Endothelial cell of umbilical vein (primary cell): ENCODE data around the gene SULT2B1. TPM values are rescaled to one million over a fixed set of nuclear protein-coding genes. Genes with fewer than 3 reads are reported as not detected.
A peak's percentile ranks its signal among the peaks of the same experiment; 100 is the strongest.

Source experiments
- BruUV-seq: library from RNA; stranded (reverse); fragments of 400-500 nt; replicated peaks from 2 replicates; lab custom pipeline; 2021; lab: Mats Ljungman, UMichigan
- CTCF ChIA-PET: fragments of 300-600, 350-600 bp; sonication (Branson Sonifier 250); formaldehyde crosslinking; loops from one replicate; lab custom pipeline; 2021; ENCODE audit warnings: antibody characterized with exemption, inconsistent platforms; lab: Charles Lee
- POLR2A ChIA-PET: fragments of 300-600, 350-600 bp; sonication (Branson Sonifier 250); formaldehyde crosslinking; loops from one replicate; lab custom pipeline; 2021; ENCODE audit warnings: antibody characterized with exemption, inconsistent platforms; lab: Charles Lee
- DNase-seq: peaks from one replicate; pipeline ENCODE4 v3.0.0-alpha.2; 2011; ENCODE audit warnings: low read depth, low spot score
- FAIRE-seq: peaks from 2 replicates; lab custom pipeline; 2011; peaks lifted over from hg19 to GRCh38; lab: Jason Lieb, UNC
- H2AFZ ChIP-seq: 2 replicates; pipeline ENCODE4 v1.6.0; 2012; ENCODE audit warnings: low read depth, low read length, control low read depth, inconsistent platforms
- H3K27ac ChIP-seq: 2 replicates; pipeline ENCODE4 v1.5.1; 2011; ENCODE audit warnings: low read depth, mild to moderate bottlenecking, control low read depth, low read length, moderate library complexity; ENCODE audit not compliant: insufficient read depth
- H3K27me3 ChIP-seq, 2 experiments: 2 replicates each; pipeline versions ENCODE4 v1.6.0 to v1.6.1; 2011; ENCODE audit warnings: low read length in 2 of 2, mixed read lengths in 1 of 2; ENCODE audit not compliant: control insufficient read depth in 2 of 2, insufficient read depth in 2 of 2
- H3K36me3 ChIP-seq, 2 experiments: 2 replicates in 1 of 2; 3 replicates in 1 of 2; pipeline ENCODE4 v1.5.1; 2011; ENCODE audit warnings: low read length in 2 of 2, mild to moderate bottlenecking in 1 of 2, moderate library complexity in 1 of 2; ENCODE audit not compliant: control insufficient read depth in 2 of 2, insufficient read depth in 2 of 2; ENCODE audit errors: extremely low read depth in 1 of 2
- H3K4me1 ChIP-seq: 3 replicates; pipeline ENCODE4 v1.5.1; 2011; ENCODE audit warnings: mild to moderate bottlenecking, low read length; ENCODE audit not compliant: control insufficient read depth, insufficient read depth; ENCODE audit errors: extremely low read depth
- H3K4me2 ChIP-seq: 2 replicates; pipeline ENCODE4 v1.6.1; 2011; ENCODE audit warnings: low read length, control low read depth, mixed read lengths; ENCODE audit not compliant: insufficient read depth
- H3K4me3 ChIP-seq, 3 experiments: fragments of 200-600 bp in 1 of 3; sonication (generic), shearing (Covaris generic) in 1 of 3; replicated peaks in 1 of 3; 2 replicates each; pipeline ENCODE4 v1.5.1; 2011 to 2016; ENCODE audit warnings: control low read depth in 3 of 3, low read length in 3 of 3, mild to moderate bottlenecking in 2 of 3, inconsistent platforms in 1 of 3, low read depth in 1 of 3, moderate library complexity in 1 of 3; ENCODE audit not compliant: insufficient read depth in 1 of 3
- H3K79me2 ChIP-seq: 2 replicates; pipeline ENCODE4 v1.6.0; 2012; ENCODE audit warnings: low read length, inconsistent platforms; ENCODE audit not compliant: control insufficient read depth, insufficient read depth
- H3K9ac ChIP-seq: replicated peaks from 2 replicates; pipeline ENCODE3; 2011; ENCODE audit warnings: low read length, control low read depth; ENCODE audit not compliant: insufficient read depth; ENCODE audit errors: extremely low read depth
- H3K9me1 ChIP-seq: replicated peaks from 3 replicates; pipeline ENCODE4 v1.6.0; 2011; ENCODE audit warnings: mild to moderate bottlenecking, low read length; ENCODE audit not compliant: control insufficient read depth, insufficient read depth; ENCODE audit errors: extremely low read depth
- H3K9me3 ChIP-seq: replicated peaks from 2 replicates; pipeline ENCODE4 v1.5.1; 2012; ENCODE audit warnings: low read length, inconsistent platforms; ENCODE audit not compliant: control insufficient read depth, insufficient read depth
- H4K20me1 ChIP-seq: replicated peaks from 2 replicates; pipeline ENCODE3; 2011; ENCODE audit warnings: mild to moderate bottlenecking, low read length; ENCODE audit not compliant: control insufficient read depth, insufficient read depth; ENCODE audit errors: extremely low read depth
- CTCF ChIP-seq, 2 donors: IDR thresholded peaks; 1 replicate in 1 of 2; 2 replicates in 1 of 2; pipeline ENCODE4 v1.5.1; 2011; ENCODE audit warnings: low read length in 2 of 2, mild to moderate bottlenecking in 2 of 2, moderate library complexity in 2 of 2, control low read depth in 1 of 2, inconsistent platforms in 1 of 2, low read depth in 1 of 2; ENCODE audit not compliant: insufficient read depth in 1 of 2; ENCODE audit errors: extremely low read depth in 1 of 2
- EZH2 ChIP-seq: IDR thresholded peaks from 2 replicates; pipeline ENCODE4 v1.6.1; 2012; ENCODE audit warnings: borderline replicate concordance, low read depth, mild to moderate bottlenecking, moderate library complexity, low read length, inconsistent platforms; ENCODE audit not compliant: severe bottlenecking
- FOS ChIP-seq: IDR thresholded peaks from 2 replicates; pipeline ENCODE4 v1.6.1; 2011; ENCODE audit warnings: mild to moderate bottlenecking, low read length, moderate library complexity, borderline replicate concordance; ENCODE audit not compliant: insufficient read depth
- GATA2 ChIP-seq: IDR thresholded peaks from 2 replicates; pipeline ENCODE4 v1.7.0; 2011; ENCODE audit warnings: low read depth, mild to moderate bottlenecking, moderate library complexity, mixed read lengths, low read length; ENCODE audit not compliant: insufficient read length, insufficient read depth
- JUN ChIP-seq: IDR thresholded peaks from 2 replicates; pipeline ENCODE4 v1.6.1; 2011; ENCODE audit warnings: borderline replicate concordance, low read depth; ENCODE audit not compliant: insufficient read length, insufficient read depth
- MYC ChIP-seq: IDR thresholded peaks from one replicate; pipeline ENCODE4 v1.6.1; 2011; ENCODE audit warnings: mild to moderate bottlenecking, low read depth, low read length
- POLR2A ChIP-seq: IDR thresholded peaks from 2 replicates; pipeline ENCODE4 v1.6.1; 2012; ENCODE audit warnings: low read depth, mild to moderate bottlenecking, control low read depth, low read length
- POLR2AphosphoS5 ChIP-seq: IDR thresholded peaks from 2 replicates; pipeline ENCODE4 v1.6.1; 2012; ENCODE audit warnings: low read depth, mild to moderate bottlenecking, control low read depth, low read length, moderate library complexity; ENCODE audit not compliant: insufficient read depth
- dilution Hi-C: fragments of 300-500 bp; cut with MboI; formaldehyde crosslinking; loops from one replicate; pipeline ENCODE4 v1.15.0; 2019; ENCODE audit warnings: low sequenced_read_pairs; ENCODE audit not compliant: extremely low pct_ligation_motif_present
- intact Hi-C: fragments of 100-400 bp; cut with micrococcal nuclease; formaldehyde crosslinking; loops from one replicate; pipeline ENCODE4 v1.10.0; 2022
- polyA plus RNA-seq, 4 experiments: library from polyadenylated mRNA; depleted of rRNA in 3 of 4; stranded (reverse) in 3 of 4; unstranded in 1 of 4; fragments of >200 nt; gene quantifications; 2 replicates each; pipeline versions ENCODE4 v1.2.1 to v1.2.3, GENCODE V29; 2011 to 2012; ENCODE audit warnings: missing spikeins in 1 of 4
- total RNA-seq: library from RNA; stranded (reverse); gene quantifications from 2 replicates; pipeline ENCODE4 v1.2.3, GENCODE V29; 2021
- TF ChIP-seq, protein P1 (sequence below): IDR thresholded peaks from 2 replicates; pipeline ENCODE4 v1.6.1; 2011; ENCODE audit not compliant: insufficient read depth, insufficient read length

Gene SULT2B1
- total and polyA plus RNA-seq, 2 donors (not counting 3 experiments of a cell fraction or from before 2014, with no cell fraction given): not detected

- no peaks in the 10 kb centered on the region for H3K79me2 ChIP-seq
- H3K27me3 ChIP-seq: peaks cover 3 to 13% of the 10 kb centered on the region in 2 experiments
- POLR2A ChIA-PET: no interaction called here
- peaks cover 26% of the 10 kb centered on the region for H3K4me1 ChIP-seq
- BruUV-seq: no TSS peak
- H3K9ac ChIP-seq: no peak overlapping the region
- H3K4me3 ChIP-seq: peak overlapping the region in 1 of 3 experiments; percentile 34
- DNase-seq (no peak), FAIRE-seq (no peak)
- dilution Hi-C loops (no loop called here), intact Hi-C loops (loop anchor here (5.0 to 10.0 kb wide), 2 partner anchors 336 to 359 kb away; partner anchors contain the start of genes GYS1 and RUVBL2)
- H4K20me1 ChIP-seq: no peaks in the 10 kb centered on the region
- H2AFZ ChIP-seq: peak overlapping the region; percentile 15
- no peaks in the 10 kb centered on the region for H3K36me3 ChIP-seq
- CTCF ChIA-PET: no interaction called here
- H3K4me2 ChIP-seq: peak overlapping the region; percentile 37
- H3K9me3 ChIP-seq: no peaks in the 10 kb centered on the region
- H3K9me1 ChIP-seq: no peaks in the 10 kb centered on the region
- H3K27ac ChIP-seq: no peak overlapping the region
- TF ChIP-seq, protein P1, sequence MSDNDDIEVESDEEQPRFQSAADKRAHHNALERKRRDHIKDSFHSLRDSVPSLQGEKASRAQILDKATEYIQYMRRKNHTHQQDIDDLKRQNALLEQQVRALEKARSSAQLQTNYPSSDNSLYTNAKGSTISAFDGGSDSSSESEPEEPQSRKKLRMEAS: no peak
- TF ChIP-seq EZH2: peak; percentile 30
Observed at GRCh38 chr19:48635966-48636858, 84.2 kb downstream of the SULT2B1 start.

DNA sequence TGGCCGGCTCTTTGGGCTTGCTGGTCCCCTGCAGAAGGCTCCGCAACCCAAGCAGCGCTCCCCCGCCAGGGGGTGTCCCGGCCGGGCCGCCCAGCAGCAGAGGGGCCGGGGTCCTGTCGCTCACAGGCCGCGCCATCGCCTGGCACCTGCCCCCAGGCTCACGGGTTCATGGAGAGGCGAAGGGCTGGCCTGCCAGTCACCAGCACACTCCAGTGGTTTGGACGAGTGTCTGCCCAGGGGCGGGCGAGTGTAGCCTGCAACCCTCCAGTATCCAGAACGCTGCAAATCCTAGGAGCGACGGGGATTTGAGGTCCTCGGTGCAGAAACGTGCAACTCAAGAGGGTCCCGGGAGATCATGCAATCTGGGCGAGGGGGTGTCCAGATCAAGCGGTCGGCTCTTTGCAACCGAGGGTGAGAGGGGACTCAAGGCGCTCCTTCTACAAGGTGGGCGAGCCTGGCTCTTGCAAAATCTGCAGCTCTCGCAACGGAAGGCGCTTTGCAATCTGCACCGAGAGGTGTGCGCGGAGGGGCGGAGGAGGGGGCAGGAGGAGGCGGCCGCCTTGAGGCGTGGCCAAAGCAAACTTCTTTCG, 85.0 kb downstream of the SULT2B1 start, which contains the start of gene DBP:
Gene DBP, minus strand, starts transcription at position 521 of the 590 bp plus-strand sequence. Its CDS starts 385 bp downstream, at position 136.
- H3K27ac ChIP-seq: no peak within 1 kb of the TSS
- ChIA-PET POLR2A (no interaction called here), CTCF (no interaction called here)
- dilution Hi-C loops (no loop called here), intact Hi-C loops (loop anchor here (1.0 to 10.0 kb wide), 3 partner anchors 18 to 358 kb away; partner anchors contain the start of genes GYS1, RPL18, RUVBL2 and SPHK2)
- H4K20me1 ChIP-seq: no peaks in the 10 kb centered on the region
- BruUV-seq: no TSS peak
- no peaks in the 10 kb centered on the region for H3K36me3 ChIP-seq
- peak within 1 kb of the TSS; percentile 49 for H3K4me2 ChIP-seq
- FAIRE-seq (no peak), DNase-seq (no peak)
- H3K4me1 ChIP-seq: peaks cover 26% of the 10 kb centered on the region
- no peaks in the 10 kb centered on the region for H3K79me2 ChIP-seq
- H3K9me3 ChIP-seq: no peaks in the 10 kb centered on the region
- H2AFZ ChIP-seq: peak within 1 kb of the TSS; percentile 76
- H3K4me3 ChIP-seq: peak within 1 kb of the TSS in 2 of 3 experiments; percentile 30 to 34
- peak within 1 kb of the TSS; percentile 45 for H3K9ac ChIP-seq
- TF ChIP-seq POLR2A (no peak), FOS (no peak), EZH2 (peak; percentile 43), CTCF (IDR thresholded peaks at IDR 0.05; ENCODE audit: extremely low read depth in 1 of 2, insufficient read depth in 1 of 2, low read depth in 1 of 2, low read length in 2 of 2) (peak; percentile 3 to 9), POLR2AphosphoS5 (no peak), JUN (no peak), MYC (no peak), GATA2 (no peak)
- TF ChIP-seq, protein P1: no peak
- peaks cover 3 to 13% of the 10 kb centered on the region in 2 experiments for H3K27me3 ChIP-seq
- H3K9me1 ChIP-seq: no peaks in the 10 kb centered on the region
